Right lobe of liver (tissue), 6 donors: ENCODE results near the gene DOLK. TPM values are rescaled to one million over a fixed set of nuclear protein-coding genes. Genes with fewer than 3 reads are reported as not detected.

ENCODE experiments used
- ATAC-seq, 4 donors: fragments of 200-7000 bp; cut with Tn5 transposase; one replicate each; pipeline ENCODE4 v1.9.1; 2020; ENCODE audit warnings: mild to moderate bottlenecking in 4 of 4, moderate library complexity in 4 of 4
- DNase-seq, 3 donors: peaks; one replicate each; pipeline ENCODE4 v3.0.0-alpha.2; 2020
- H3K27ac ChIP-seq, 3 donors: fragments of 200-600 bp; one replicate each; pipeline ENCODE4 v1.8.0; 2022
- H3K27me3 ChIP-seq, 2 donors: fragments of 200-600 bp; one replicate each; pipeline ENCODE4 v1.8.0; 2022
- H3K36me3 ChIP-seq, 4 donors: fragments of 200-600 bp; sonication (generic) in 1 of 4; one replicate each; pipeline versions ENCODE4 v1.5.1 to v1.8.0; 2017 to 2022; ENCODE audit warnings: control low read depth in 1 of 4
- H3K4me1 ChIP-seq, 4 donors: fragments of 200-600 bp; sonication (generic) in 1 of 4; one replicate each; pipeline versions ENCODE4 v1.5.1 to v1.8.0; 2017 to 2022; ENCODE audit warnings: control low read depth in 1 of 4
- H3K4me3 ChIP-seq, 3 donors: fragments of 200-600 bp; one replicate each; pipeline ENCODE4 v1.8.0; 2022
- H3K9me3 ChIP-seq, 4 donors: fragments of 200-600 bp; sonication (generic) in 1 of 4; one replicate each; pipeline versions ENCODE4 v1.5.1 to v1.8.0; 2017 to 2022; ENCODE audit warnings: control low read depth in 1 of 4
- CTCF ChIP-seq, 4 donors: fragments of 200-600 bp in 3 of 4; fragments of 450-650 bp in 1 of 4; IDR thresholded peaks; one replicate each; pipeline versions ENCODE4 v1.5.1 to v1.8.0; 2016 to 2022; ENCODE audit warnings: antibody characterized with exemption in 4 of 4, mild to moderate bottlenecking in 2 of 4
- POLR2A ChIP-seq: fragments of 450-650 bp; IDR thresholded peaks from one replicate; pipeline ENCODE4 v1.6.1; 2017; ENCODE audit warnings: antibody characterized with exemption, mild to moderate bottlenecking
- WGBS: methylation state at CpG from one replicate; pipeline ENCODE4 v1.1.6; 2018; ENCODE audit warnings: low coverage, low lambda C conversion rate; ENCODE audit not compliant: insufficient coverage; ENCODE audit errors: missing lambda C conversion rate; 5-methylcytosine and 5-hydroxymethylcytosine counted together
- intact Hi-C, 2 donors: fragments of 100-400 bp; cut with DNase I; formaldehyde crosslinking; loops; one replicate each; pipeline versions ENCODE4 v1.11.2 to v1.14.1; 2022
- total RNA-seq, 6 experiments: library from RNA; depleted of rRNA in 2 of 6; stranded (reverse); fragments of >200 nt in 2 of 6; fragmentation: NEBNext Ultra II Directional in 3 of 6; extraction: Animal tissue kit (Norgen Biotek cat#: 25700) in 3 of 6; gene quantifications; one replicate each; pipeline versions ENCODE4 v1.1.0 to v1.2.4, GENCODE V29; 2016 to 2023
- donor health status: DM: no; HTN: yes; CAD: no.
- donor health status: DM: no; HTN: no; CAD: no.
- donor health status: DM: no; HTN: no; CAD: no.
- donor health status: DM: no; HTN: yes; CAD: no.
- donor health status: DM: no; HTN: yes; CAD: no.

DOLK gene
- total RNA-seq, 6 experiments from 2014 or later = 6.6 to 17.3 (median 8.4) TPM

- Histone ChIP-seq H3K36me3 (peaks cover 0 to 7% (median under 1%) of the 10 kb centered on the region in 4 donors), H3K27ac (peak overlapping the region in 1 of 3 donors; percentile 33), H3K4me1 (no peaks in the 10 kb centered on the region), H3K27me3 (no peaks in the 10 kb centered on the region), H3K4me3 (no peak overlapping the region), H3K9me3 (no peaks in the 10 kb centered on the region)
- WGBS = 39% methylated on average over 3 of the region's 8 CpGs
- intact Hi-C loops = no loop called here
- TF ChIP-seq POLR2A (no peak), CTCF (IDR thresholded peaks at IDR 0.05) (no peak)
- peak; percentile 12 to 39 (median 26) for ATAC-seq
- no peak for DNase-seq
Observed at GRCh38 chr9:128899566-128900322, 47.7 kb downstream of the DOLK start.

GRCh38 chr9:128898845-128899565 lies 48.4 kb downstream of the DOLK start:
- no peak overlapping the region for H3K27ac ChIP-seq
- peaks cover 0 to 7% (median under 1%) of the 10 kb centered on the region in 4 donors for H3K36me3 ChIP-seq
- 62% methylated on average over 8 of the region's 18 CpGs for WGBS
- intact Hi-C loops = no loop called here
- H3K9me3 ChIP-seq = no peaks in the 10 kb centered on the region
- TF ChIP-seq POLR2A = no peak
- TF ChIP-seq CTCF (IDR thresholded peaks at IDR 0.05) = no peak
- ATAC-seq (peak in 3 of 4 donors; percentile 11 to 20 (median 15)), DNase-seq (no peak)
- H3K4me1 ChIP-seq = no peaks in the 10 kb centered on the region
- H3K27me3 ChIP-seq = no peaks in the 10 kb centered on the region
- H3K4me3 ChIP-seq = no peak overlapping the region

- Histone ChIP-seq H3K4me1 (no peaks in the 10 kb centered on the region), H3K27ac (peak overlapping the region in 1 of 3 donors; percentile 15), H3K27me3 (no peaks in the 10 kb centered on the region), H3K36me3 (peaks cover 0 to 7% (median under 1%) of the 10 kb centered on the region in 4 donors), H3K4me3 (no peak overlapping the region), H3K9me3 (no peaks in the 10 kb centered on the region)
- TF ChIP-seq CTCF (IDR thresholded peaks at IDR 0.05) = no peak
- TF ChIP-seq POLR2A = no peak
- intact Hi-C loops = no loop called here
- 61% methylated on average over 3 of the region's 5 CpGs for WGBS
- ATAC-seq (peak; percentile 3 to 18 (median 13)), DNase-seq (no peak)
Observed at GRCh38 chr9:128898382-128898781, 49.0 kb downstream of the DOLK start.

GRCh38 chr9:128895556-128895955 lies 51.8 kb downstream of the DOLK start:
- peaks cover 0 to 3% (median 0%) of the 10 kb centered on the region in 4 donors for H3K36me3 ChIP-seq
- no peak for ATAC-seq
- TF ChIP-seq POLR2A (no peak), CTCF (IDR thresholded peaks at IDR 0.05) (no peak)
- no peak overlapping the region for H3K4me3 ChIP-seq
- peaks cover 0 to 13% (median 6%) of the 10 kb centered on the region in 4 donors for H3K4me1 ChIP-seq
- no peak overlapping the region for H3K27ac ChIP-seq
- 90% methylated on average over 2 of the region's 4 CpGs for WGBS
- no peaks in the 10 kb centered on the region for H3K9me3 ChIP-seq
- no peaks in the 10 kb centered on the region for H3K27me3 ChIP-seq
- intact Hi-C loops = no loop called here
- DNase-seq = no peak

Other genes with a start within 250 kb of the DOLK start
- 1 to 10 TPM in 5 of 6 experiments, under 1 TPM in 1; 0.81 to 4.9 (median 2.4) TPM for gene PKN3, start 245.1 kb downstream of the DOLK start, total RNA-seq
- 10 to 100 TPM; 14.1 to 46.1 (median 22.7) TPM for gene ZDHHC12, start 223.5 kb downstream of the DOLK start, total RNA-seq
- gene ZER1, start 175.7 kb downstream of the DOLK start, total RNA-seq = 10 to 100 TPM; 13.4 to 21.8 (median 16.0) TPM
- 10 to 100 TPM in 4 of 6 experiments, 1 to 10 TPM in 2; 7.3 to 16.0 (median 12.6) TPM for gene TBC1D13, start 160.3 kb downstream of the DOLK start, total RNA-seq
- gene ENDOG, start 129.1 kb downstream of the DOLK start, total RNA-seq = 10 to 100 TPM; 22.4 to 50.1 (median 41.0) TPM
- gene SPOUT1, start 117.8 kb downstream of the DOLK start, total RNA-seq = 10 to 100 TPM; 14.5 to 37.8 (median 24.5) TPM
- 10 to 100 TPM in 4 of 6 experiments, 1 to 10 TPM in 2; 7.2 to 12.7 (median 10.4) TPM for gene KYAT1, start 65.7 kb downstream of the DOLK start, total RNA-seq
- 10 to 100 TPM in 5 of 6 experiments, 1 to 10 TPM in 1; 8.6 to 46.1 (median 22.1) TPM for gene LRRC8A, start 65.5 kb downstream of the DOLK start, total RNA-seq
- gene PHYHD1, start 26.6 kb downstream of the DOLK start, total RNA-seq = 10 to 100 TPM; 14.0 to 69.7 (median 38.2) TPM
- gene NUP188, start 96 bp upstream of the DOLK start, total RNA-seq = 10 to 100 TPM; 10.5 to 18.7 (median 15.6) TPM
- gene SH3GLB2, start 80.7 kb upstream of the DOLK start, total RNA-seq = 10 to 100 TPM; 23.7 to 28.3 (median 24.7) TPM
- 10 to 100 TPM in 4 of 6 experiments, 1 to 10 TPM in 2; 9.1 to 16.4 (median 10.8) TPM for gene MIGA2, start 89.0 kb upstream of the DOLK start, total RNA-seq
- gene DOLPP1, start 133.5 kb upstream of the DOLK start, total RNA-seq = 10 to 100 TPM; 10.1 to 16.8 (median 13.3) TPM
- 100 to 1,000 TPM in 4 of 6 experiments, 10 to 100 TPM in 2; 86.1 to 146 (median 104) TPM for gene CRAT, start 163.2 kb upstream of the DOLK start, total RNA-seq
- 100 to 1,000 TPM in 1 of 6 experiments, 10 to 100 TPM in 5; 55.4 to 123 (median 62.0) TPM for gene PTPA, start 163.8 kb upstream of the DOLK start, total RNA-seq
- gene IER5L, start 230.7 kb upstream of the DOLK start, total RNA-seq = 10 to 100 TPM in 3 of 6 experiments, 1 to 10 TPM in 3; 2.7 to 19.8 (median 7.8) TPM